GM18951 (cell line): ENCODE results near the gene NEU4.

Source experiments
- POLR2A ChIP-seq: IDR thresholded peaks from 4 replicates; pipeline ENCODE4 v1.6.1; 2011; ENCODE audit warnings: mild to moderate bottlenecking; ENCODE audit not compliant: insufficient read length, insufficient read depth; ENCODE audit errors: extremely low read depth
- in situ Hi-C: fragments of 300-500 bp; cut with MboI; formaldehyde crosslinking; loops from one replicate; pipeline ENCODE4 v1.12.0; 2022; ENCODE audit warnings: low sequenced_read_pairs, mixed read lengths, inconsistent platforms; ENCODE audit not compliant: unreplicated experiment

The NEU4 gene

GRCh38 chr2:241854342-241855244 lies 45.6 kb downstream of the NEU4 start:
- TF ChIP-seq POLR2A: no peak
- in situ Hi-C loops: no loop called here

DNA sequence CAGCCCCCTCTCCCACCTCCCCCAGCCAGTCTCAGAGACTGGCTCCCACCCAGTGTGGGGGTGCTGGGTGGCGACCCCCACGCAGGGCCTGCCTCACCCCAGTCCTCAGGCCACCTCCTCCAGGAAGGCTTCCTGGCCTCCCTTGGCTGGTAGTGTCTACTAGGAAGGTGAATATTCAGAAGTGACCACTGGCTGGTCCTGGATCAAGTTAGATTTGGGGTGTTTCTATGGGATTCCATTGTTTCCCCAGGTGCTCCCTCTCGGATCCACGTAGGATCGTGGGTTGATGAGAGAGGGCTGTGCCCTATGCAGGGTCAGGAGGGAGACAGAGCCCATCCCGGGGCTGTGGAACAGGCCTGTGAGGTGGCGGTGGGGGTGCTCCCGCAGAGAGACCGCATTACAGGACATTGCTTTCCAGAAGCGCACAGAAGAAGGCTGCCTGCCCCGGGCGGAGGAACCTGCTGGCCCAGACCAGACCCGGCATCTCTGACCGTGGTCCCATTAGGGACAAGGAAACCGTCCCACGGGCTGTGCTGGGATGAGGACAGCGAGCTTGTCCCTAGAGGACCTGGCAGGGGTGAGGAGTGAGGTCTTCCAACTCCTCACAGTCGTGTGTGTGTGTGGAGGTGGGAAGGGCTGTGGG lies 46.4 kb downstream of the NEU4 start:
- in situ Hi-C loops: no loop called here
- no peak for TF ChIP-seq POLR2A

- TF ChIP-seq POLR2A: no peak
- in situ Hi-C loops: no loop called here
These were observed 47.0 kb downstream of the NEU4 start for GRCh38 chr2:241855888-241856422.

- in situ Hi-C loops: no loop called here
- TF ChIP-seq POLR2A: no peak
These were observed 48.1 kb downstream of the NEU4 start for GRCh38 chr2:241857041-241857541.

GRCh38 chr2:241857572-241858121 lies 48.7 kb downstream of the NEU4 start:
- no peak for TF ChIP-seq POLR2A
- in situ Hi-C loops: no loop called here

- TF ChIP-seq POLR2A: peak; percentile 88
- in situ Hi-C loops: no loop called here
These were observed 49.4 kb downstream of the NEU4 start, which contains the start of gene PDCD1 for GRCh38 chr2:241858206-241859016. Gene PDCD1 (minus strand): TSS chr2:241858894. CDS start chr2:241858838, 56 bp downstream.

- in situ Hi-C loops: no loop called here
These were observed 50.0 kb downstream of the NEU4 start for GRCh38 chr2:241859017-241859435.

GRCh38 chr2:241859436-241860183 lies 50.6 kb downstream of the NEU4 start:
- peak; percentile 39 for TF ChIP-seq POLR2A
- in situ Hi-C loops: no loop called here

More at GRCh38 chr2:241859017-241859435, 50.0 kb downstream of the NEU4 start:
- TF ChIP-seq POLR2A: no peak

DNA sequence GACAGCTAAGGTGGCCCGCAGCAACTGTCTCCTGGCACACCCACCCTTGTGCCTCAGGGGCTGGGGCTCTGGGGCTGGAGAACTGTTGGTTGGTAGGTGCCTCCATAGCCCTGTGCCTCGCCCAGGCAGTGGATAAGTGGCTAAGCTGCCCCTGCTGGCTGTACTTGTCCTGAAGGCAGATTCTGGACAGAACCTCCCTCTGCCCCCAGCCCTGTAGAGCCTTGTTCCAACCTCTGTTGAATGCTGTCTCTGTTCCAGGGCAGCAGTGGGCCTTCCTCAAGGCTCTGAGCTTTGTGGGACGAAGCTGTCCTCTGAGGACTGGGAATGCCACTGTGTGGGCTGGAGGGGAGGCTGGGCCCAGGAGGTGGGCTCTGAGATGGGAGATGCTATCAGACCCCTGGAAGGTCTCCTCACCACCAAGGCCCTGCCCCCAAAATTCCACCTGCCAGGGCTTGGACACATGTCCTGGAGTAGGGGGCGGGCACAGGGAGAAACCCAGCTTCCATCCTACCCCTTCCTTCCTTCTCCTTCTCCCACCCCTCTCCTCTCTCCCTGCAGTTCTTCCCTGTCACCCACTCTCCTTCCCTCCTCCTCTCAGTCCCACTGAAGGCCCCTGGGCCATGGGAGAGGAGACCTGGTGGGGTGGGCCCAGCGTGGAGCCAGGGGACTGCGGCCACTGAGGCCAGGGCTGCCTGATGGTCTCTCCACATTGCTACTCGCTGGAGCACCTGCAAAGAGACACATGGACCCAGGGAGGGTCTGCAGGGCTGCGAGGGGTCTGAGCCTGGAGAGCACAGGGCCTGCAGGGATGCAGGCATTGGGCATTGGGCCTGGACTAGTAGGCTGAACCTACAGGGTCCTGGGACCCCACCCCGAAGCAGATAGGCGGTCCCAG lies 51.4 kb downstream of the NEU4 start:
- in situ Hi-C loops: no loop called here
- TF ChIP-seq POLR2A: no peak

DNA sequence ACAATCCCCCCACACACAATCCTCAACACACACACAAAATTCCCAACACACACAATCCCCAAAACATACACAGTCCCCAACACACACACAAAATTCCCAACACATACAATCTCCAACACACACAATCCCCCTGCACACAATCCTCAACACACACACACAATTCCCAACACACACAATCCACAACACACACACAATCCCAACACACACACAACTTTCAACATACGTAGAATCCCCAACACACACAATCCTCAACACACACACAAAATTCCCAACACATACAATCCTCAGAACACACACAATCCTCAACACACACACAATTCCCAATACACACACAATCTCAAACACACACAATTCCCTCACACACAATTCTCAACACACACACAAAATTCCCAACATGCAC lies 52.3 kb downstream of the NEU4 start:
- in situ Hi-C loops: no loop called here
- TF ChIP-seq POLR2A: no peak

GRCh38 chr2:241862093-241862492 lies 53.1 kb downstream of the NEU4 start:
- no peak for TF ChIP-seq POLR2A
- in situ Hi-C loops: no loop called here
